ENCODE data around the gene CDSN.

DNA sequence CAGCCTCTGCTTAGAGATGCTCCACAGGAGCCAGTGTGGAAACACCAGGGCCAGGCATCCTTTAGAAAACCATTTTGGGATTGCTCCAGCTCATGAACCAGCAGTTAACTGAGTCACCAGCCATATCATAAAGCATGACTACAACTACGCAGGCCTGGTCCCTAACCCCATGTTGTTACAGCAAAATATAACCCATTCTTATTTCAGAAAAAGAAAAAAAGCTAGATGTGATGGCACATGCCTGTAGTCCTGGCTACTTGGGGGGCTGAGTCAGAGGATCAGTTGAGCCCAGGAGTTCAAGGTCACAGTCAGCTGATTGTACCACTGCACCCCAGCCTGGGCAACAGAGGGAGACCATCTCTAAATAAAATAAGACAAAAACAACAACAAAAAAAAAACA, 44.7 kb downstream of the CDSN start:
- TF ChIP-seq, protein P1, sequence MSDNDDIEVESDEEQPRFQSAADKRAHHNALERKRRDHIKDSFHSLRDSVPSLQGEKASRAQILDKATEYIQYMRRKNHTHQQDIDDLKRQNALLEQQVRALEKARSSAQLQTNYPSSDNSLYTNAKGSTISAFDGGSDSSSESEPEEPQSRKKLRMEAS (IDR thresholded peaks at IDR 0.05) = no peak
- TF ChIP-seq CEBPB (IDR thresholded peaks at IDR 0.05) = no peak
